A673 (cell line): ENCODE data around the gene EGFR. TPM values are rescaled to one million over a fixed set of nuclear protein-coding genes. Genes with fewer than 3 reads are reported as not detected.

Experiments
- BruUV-seq: library from RNA; stranded (reverse); fragments of 400-500 nt; replicated peaks from 2 replicates; lab custom pipeline; 2021; lab: Mats Ljungman, UMichigan
- CTCF ChIA-PET: fragments of 300-600 bp; sonication (Branson Sonifier 250); formaldehyde crosslinking; loops from one replicate; lab custom pipeline; 2022; ENCODE audit warnings: antibody characterized with exemption; lab: Charles Lee
- POLR2A ChIA-PET: fragments of 300-600 bp; sonication (Branson Sonifier 250); formaldehyde crosslinking; loops from one replicate; lab custom pipeline; 2022; ENCODE audit warnings: antibody characterized with exemption; ENCODE audit not compliant: low non-redundant PET; lab: Charles Lee
- DNase-seq: peaks from one replicate; pipeline ENCODE4 v3.0.0-alpha.2; 2015; ENCODE audit warnings: low spot score
- H3K27ac ChIP-seq: fragments of 200-600 bp; sonication (generic); 2 replicates; pipeline ENCODE4 v1.5.1; 2016; ENCODE audit warnings: mixed run types, low read depth, mild to moderate bottlenecking, mixed read lengths, antibody characterized with exemption, low read length; ENCODE audit not compliant: poor library complexity, severe bottlenecking
- H3K27me3 ChIP-seq: fragments of 200-600 bp; sonication (generic); replicated peaks from 2 replicates; pipeline ENCODE4 v1.6.1; 2017; ENCODE audit warnings: mixed run types, low read depth, mild to moderate bottlenecking, mixed read lengths, antibody characterized with exemption, low read length; ENCODE audit not compliant: insufficient read depth, poor library complexity
- H3K36me3 ChIP-seq: fragments of 200-600 bp; sonication (generic); 2 replicates; pipeline ENCODE4 v1.6.1; 2016; ENCODE audit warnings: mixed run types, mild to moderate bottlenecking, mixed read lengths, antibody characterized with exemption, low read length; ENCODE audit not compliant: insufficient read depth, poor library complexity, severe bottlenecking
- H3K4me1 ChIP-seq: fragments of 200-600 bp; sonication (generic); 2 replicates; pipeline ENCODE4 v1.6.1; 2017; ENCODE audit warnings: mixed run types, mild to moderate bottlenecking, mixed read lengths, antibody characterized with exemption, low read length; ENCODE audit not compliant: insufficient read depth, poor library complexity, severe bottlenecking
- H3K4me3 ChIP-seq: fragments of 200-600 bp; sonication (generic); 2 replicates; pipeline ENCODE4 v1.5.1; 2016; ENCODE audit warnings: low read depth, mixed run types, mild to moderate bottlenecking, mixed read lengths, low read length; ENCODE audit not compliant: poor library complexity, severe bottlenecking
- H3K9me3 ChIP-seq: fragments of 200-600 bp; sonication (generic); 2 replicates; pipeline ENCODE4 v1.6.1; 2016; ENCODE audit warnings: mixed run types, low read depth, mild to moderate bottlenecking, mixed read lengths, antibody characterized with exemption, low read length; ENCODE audit not compliant: poor library complexity, severe bottlenecking
- CTCF ChIP-seq: fragments of 300-800, 200-600 bp; sonication (generic); conservative IDR thresholded peaks from 2 replicates; pipeline ENCODE4 v1.5.1; 2017; ENCODE audit warnings: low read depth, mild to moderate bottlenecking, antibody characterized with exemption, low read length, moderate library complexity, mixed read lengths
- EZH2 ChIP-seq: fragments of 200-600 bp; sonication (generic); IDR thresholded peaks from 2 replicates; pipeline ENCODE4 v1.6.1; 2017; ENCODE audit warnings: borderline replicate concordance, low read depth, mild to moderate bottlenecking, mixed read lengths, antibody characterized with exemption, low read length; ENCODE audit not compliant: poor library complexity, severe bottlenecking
- intact Hi-C: fragments of 100-400 bp; cut with micrococcal nuclease; formaldehyde crosslinking; loops from one replicate; pipeline ENCODE4 v1.10.0; 2022; ENCODE audit not compliant: unreplicated experiment
- total RNA-seq: library from RNA; stranded (reverse); gene quantifications from 2 replicates; pipeline ENCODE4 v1.2.3, GENCODE V29; 2021

Gene EGFR
- total RNA-seq, 1 experiment from 2014 or later = 0.84 TPM

DNA sequence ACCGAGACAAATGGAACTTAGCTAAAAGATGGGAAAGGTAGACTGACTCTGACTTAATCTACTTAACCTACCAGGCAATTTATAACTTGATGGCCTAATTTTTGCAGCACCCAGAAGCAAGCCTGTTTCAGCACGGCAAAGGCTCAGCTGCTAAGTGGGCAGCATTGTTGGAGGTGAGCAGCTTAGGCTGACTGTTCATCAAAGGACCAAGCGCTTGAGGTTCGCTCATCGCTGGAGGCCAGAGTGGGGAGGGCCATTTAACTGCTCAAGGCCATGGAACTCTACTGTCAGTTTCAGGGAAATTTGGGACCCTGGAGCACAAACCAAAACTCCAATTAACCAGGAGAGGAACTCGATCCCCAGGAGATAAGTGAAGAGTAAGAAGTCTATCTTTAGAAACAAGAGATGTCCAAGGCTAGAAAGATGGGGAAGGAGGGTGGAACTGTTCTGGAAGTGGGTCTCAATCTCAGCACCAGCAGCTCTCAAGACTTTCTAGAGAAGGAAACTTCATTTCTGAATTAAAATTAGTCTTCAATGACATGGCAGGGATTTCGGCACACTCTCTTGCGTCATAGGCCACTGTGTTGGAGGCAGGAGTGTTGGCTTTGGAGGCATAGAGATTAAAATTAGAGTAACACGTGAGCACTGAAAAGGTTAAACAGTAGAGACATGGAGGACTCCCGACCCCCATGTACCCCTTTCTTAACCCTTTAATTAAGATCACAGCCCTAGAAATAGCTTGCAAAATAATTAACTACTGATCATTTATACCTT, 43.1 kb downstream of the EGFR start:
- H3K4me3 ChIP-seq = no peak overlapping the region
- TF ChIP-seq CTCF (no peak), EZH2 (no peak)
- H3K27me3 ChIP-seq = no peaks in the 10 kb centered on the region
- no peak for DNase-seq
- H3K4me1 ChIP-seq = peaks cover 26% of the 10 kb centered on the region
- BruUV-seq = no TSS peak
- ChIA-PET CTCF (interaction anchor here (0.6 kb wide), 1 partner anchor 9 kb away, joined by 6 read pairs; no protein-coding TSS in a partner anchor), POLR2A (no interaction called here)
- intact Hi-C loops = no loop called here
- H3K36me3 ChIP-seq = no peaks in the 10 kb centered on the region
- no peak overlapping the region for H3K27ac ChIP-seq
- H3K9me3 ChIP-seq = no peaks in the 10 kb centered on the region

- POLR2A ChIA-PET = no interaction called here
- CTCF ChIA-PET = no interaction called here
Measured at GRCh38 chr7:55063061-55063460, 44.2 kb downstream of the EGFR start.

DNA sequence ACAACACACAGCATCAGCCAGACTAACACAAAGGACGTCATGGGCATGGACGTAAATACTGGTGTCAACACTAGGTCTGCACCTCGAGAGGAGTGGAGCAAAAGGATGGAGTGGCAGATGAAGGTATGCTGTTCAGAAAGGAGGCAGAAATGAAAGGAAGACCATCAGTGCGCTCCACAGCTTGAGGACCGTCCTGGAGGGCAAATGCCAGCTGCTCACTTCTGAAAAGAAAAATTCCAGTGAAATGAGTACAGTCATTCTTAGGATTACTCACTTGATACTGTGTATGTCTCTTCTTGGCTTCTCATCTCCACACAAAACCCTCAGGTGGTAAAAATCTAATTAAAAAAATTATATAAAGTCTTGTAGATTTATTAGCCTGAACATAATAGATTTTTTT, 44.8 kb downstream of the EGFR start:
- H3K27ac ChIP-seq = no peak overlapping the region
- H3K4me1 ChIP-seq = peaks cover 26% of the 10 kb centered on the region
- no peaks in the 10 kb centered on the region for H3K9me3 ChIP-seq
- ChIA-PET POLR2A (no interaction called here), CTCF (no interaction called here)
- no TSS peak for BruUV-seq
- intact Hi-C loops = no loop called here
- H3K27me3 ChIP-seq = no peaks in the 10 kb centered on the region
- no peak overlapping the region for H3K4me3 ChIP-seq
- TF ChIP-seq CTCF = no peak
- no peak for TF ChIP-seq EZH2
- no peak for DNase-seq
- H3K36me3 ChIP-seq = no peaks in the 10 kb centered on the region

More at GRCh38 chr7:55063061-55063460, 44.2 kb downstream of the EGFR start:
- TF ChIP-seq EZH2 (no peak), CTCF (no peak)
- no peak overlapping the region for H3K4me3 ChIP-seq
- intact Hi-C loops = no loop called here
- no peaks in the 10 kb centered on the region for H3K27me3 ChIP-seq
- peaks cover 26% of the 10 kb centered on the region for H3K4me1 ChIP-seq
- no peak for DNase-seq
- no peak overlapping the region for H3K27ac ChIP-seq
- H3K9me3 ChIP-seq = no peaks in the 10 kb centered on the region
- H3K36me3 ChIP-seq = no peaks in the 10 kb centered on the region
- BruUV-seq = no TSS peak
